MG63 (cell line): ENCODE measurements around the gene WDR54. TPM values are rescaled to one million over a fixed set of nuclear protein-coding genes. Genes with fewer than 3 reads are reported as not detected.
A peak's percentile ranks its signal among the peaks of the same experiment; 100 is the strongest.
"Not testable (repeated sequence)": the region's sequence is repeated elsewhere in the genome, so short reads cannot be mapped to it uniquely, and the experiment has no call there.

Experiments used
- DNase-seq: peaks from one replicate; pipeline ENCODE4 v3.0.0-alpha.2; 2020
- H3K27me3 ChIP-seq: fragments of 250-450 bp; sonication (Bioruptor Pico); 2 replicates; pipeline ENCODE4 v1.5.1; 2020; ENCODE audit warnings: mild to moderate bottlenecking, moderate library complexity
- H3K36me3 ChIP-seq: fragments of 250-450 bp; sonication (Bioruptor Pico); 2 replicates; pipeline ENCODE4 v1.5.1; 2020; ENCODE audit warnings: mild to moderate bottlenecking, moderate library complexity
- H3K4me3 ChIP-seq: fragments of 250-450 bp; sonication (Bioruptor Pico); 2 replicates; pipeline ENCODE4 v1.5.1; 2020; ENCODE audit warnings: mild to moderate bottlenecking, moderate library complexity
- H3K9me3 ChIP-seq: fragments of 250-450 bp; sonication (Bioruptor Pico); 2 replicates; pipeline ENCODE4 v1.5.1; 2020; ENCODE audit warnings: mild to moderate bottlenecking, moderate library complexity
- total RNA-seq: library from RNA; depleted of rRNA; stranded (reverse); fragments of >200 nt; shearing (Covaris generic); gene quantifications from 2 replicates; pipeline ENCODE4 v1.2.3, GENCODE V29; 2014; ENCODE audit warnings: low replicate concordance

Gene WDR54
- total RNA-seq, 1 experiment from 2014 or later = 26.9 TPM

- Histone ChIP-seq H3K27me3 (no peaks in the 10 kb centered on the region), H3K4me3 (peak within 1 kb of the TSS; percentile 72), H3K9me3 (no peaks in the 10 kb centered on the region), H3K36me3 (peaks cover 27% of the 10 kb centered on the region)
- peak; percentile 100 for DNase-seq
Measured at GRCh38 chr2:74458132-74458937, 36.8 kb downstream of the WDR54 start, which contains the start of gene WBP1. Gene WBP1 (plus strand): TSS chr2:74458438. CDS start chr2:74458603, 165 bp downstream.

DNA sequence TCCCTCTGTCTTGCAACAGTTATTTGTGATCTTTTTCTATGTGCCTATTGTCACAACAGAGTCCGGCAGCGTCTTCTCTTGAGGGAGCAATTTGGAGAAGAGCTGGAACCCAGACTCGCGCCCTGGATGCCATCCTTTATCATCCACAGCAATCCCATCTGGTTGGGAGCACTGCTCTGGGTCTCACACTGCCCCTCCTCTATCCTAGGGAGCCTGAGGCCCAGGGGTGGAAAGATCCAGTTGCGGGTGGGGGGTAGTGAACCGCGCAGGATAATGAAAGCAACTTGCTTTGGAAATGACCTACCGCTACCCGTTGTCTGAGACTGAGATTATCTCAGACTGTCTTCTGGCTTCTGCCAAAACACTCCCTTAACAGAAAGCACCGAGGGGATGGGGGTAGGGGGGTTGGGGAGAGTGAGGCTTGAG is 37.4 kb downstream of the WDR54 start:
- Histone ChIP-seq H3K36me3 (peaks cover 27% of the 10 kb centered on the region), H3K4me3 (peak overlapping the region; percentile 72), H3K27me3 (no peaks in the 10 kb centered on the region), H3K9me3 (no peaks in the 10 kb centered on the region)
- no peak for DNase-seq

DNA sequence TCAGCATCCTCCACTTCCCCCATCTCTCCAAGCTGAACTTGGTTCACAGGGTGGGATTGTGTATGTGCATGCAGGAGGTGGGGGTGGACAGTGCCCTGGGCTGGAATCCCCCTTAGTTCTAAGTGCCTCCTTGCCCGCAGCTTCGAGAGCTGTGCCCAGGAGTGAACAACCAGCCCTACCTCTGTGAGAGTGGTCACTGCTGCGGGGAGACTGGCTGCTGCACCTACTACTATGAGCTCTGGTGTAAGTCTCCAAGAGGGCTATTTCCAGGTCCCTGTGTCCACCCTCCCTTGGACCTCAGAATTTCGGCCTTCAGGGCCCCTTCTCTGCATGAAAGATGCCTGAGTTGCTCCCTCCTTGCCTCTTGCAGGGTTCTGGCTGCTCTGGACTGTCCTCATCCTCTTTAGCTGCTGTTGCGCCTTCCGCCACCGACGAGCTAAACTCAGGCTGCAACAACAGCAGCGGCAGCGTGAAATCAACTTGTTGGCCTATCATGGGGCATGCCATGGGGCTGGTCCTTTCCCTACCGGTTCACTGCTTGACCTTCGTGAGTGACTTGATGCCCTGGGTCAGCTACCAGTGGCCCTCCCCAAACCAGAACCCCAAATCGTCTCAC is 38.1 kb downstream of the WDR54 start:
- Histone ChIP-seq H3K36me3 (peaks cover 27% of the 10 kb centered on the region), H3K4me3 (peak overlapping the region; percentile 72; the same call in 1 of the 2 replicates)
- H3K27me3 ChIP-seq, H3K9me3 ChIP-seq, DNase-seq: not testable (repeated sequence)

GRCh38 chr2:74460187-74460586 is 38.7 kb downstream of the WDR54 start:
- H3K4me3 ChIP-seq, H3K9me3 ChIP-seq, DNase-seq, H3K27me3 ChIP-seq: not testable (repeated sequence)
- H3K36me3 ChIP-seq = peaks cover 27% of the 10 kb centered on the region

GRCh38 chr2:74461187-74462053 is 39.9 kb downstream of the WDR54 start:
- H3K4me3 ChIP-seq = no peak overlapping the region
- no peaks in the 10 kb centered on the region for H3K9me3 ChIP-seq
- H3K27me3 ChIP-seq = no peaks in the 10 kb centered on the region
- peaks cover 22% of the 10 kb centered on the region for H3K36me3 ChIP-seq
- DNase-seq = no peak

DNA sequence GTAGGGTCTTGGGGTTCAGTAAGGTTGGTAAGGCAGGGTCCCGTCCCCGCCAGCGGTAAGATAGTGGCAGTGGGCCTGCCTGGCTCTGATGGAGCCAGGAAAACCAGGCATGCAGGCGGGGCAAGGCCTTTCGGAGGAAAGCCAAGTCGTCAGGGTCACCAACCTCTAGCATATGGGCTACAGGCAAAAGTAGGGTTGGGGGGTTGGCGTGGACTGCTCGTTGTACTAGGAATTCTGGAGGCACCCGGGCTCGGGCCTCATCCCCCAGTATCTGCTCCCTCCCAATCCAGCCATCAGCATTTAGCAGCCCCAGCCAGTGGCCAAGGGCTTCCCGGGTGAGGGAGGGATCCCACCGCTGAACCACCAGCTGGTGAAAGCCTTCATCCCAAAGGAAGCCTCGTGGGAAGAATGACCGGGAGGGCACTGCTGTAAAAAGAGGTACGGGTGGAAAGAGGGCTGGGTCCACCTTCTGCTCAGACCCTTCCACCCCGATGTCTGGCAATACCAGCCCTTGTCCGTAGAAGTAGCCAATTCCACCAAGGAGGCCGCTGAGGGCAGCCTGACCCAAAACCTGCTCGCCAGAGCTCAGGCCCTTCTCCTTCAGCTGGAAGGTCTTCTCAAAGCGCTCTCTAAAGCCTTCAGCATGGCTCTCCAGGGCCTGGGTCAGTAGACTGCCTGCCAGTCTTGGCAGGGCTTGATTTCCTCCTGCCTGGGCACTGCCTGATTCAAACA is 40.7 kb downstream of the WDR54 start:
- H3K4me3 ChIP-seq = no peak overlapping the region
- DNase-seq = no peak
- no peaks in the 10 kb centered on the region for H3K9me3 ChIP-seq
- no peaks in the 10 kb centered on the region for H3K27me3 ChIP-seq
- H3K36me3 ChIP-seq = peaks cover 18% of the 10 kb centered on the region

GRCh38 chr2:74462786-74463105 is 41.2 kb downstream of the WDR54 start:
- Histone ChIP-seq H3K36me3 (peaks cover 18% of the 10 kb centered on the region), H3K4me3 (no peak overlapping the region), H3K9me3 (no peaks in the 10 kb centered on the region), H3K27me3 (no peaks in the 10 kb centered on the region)
- DNase-seq = no peak

DNA sequence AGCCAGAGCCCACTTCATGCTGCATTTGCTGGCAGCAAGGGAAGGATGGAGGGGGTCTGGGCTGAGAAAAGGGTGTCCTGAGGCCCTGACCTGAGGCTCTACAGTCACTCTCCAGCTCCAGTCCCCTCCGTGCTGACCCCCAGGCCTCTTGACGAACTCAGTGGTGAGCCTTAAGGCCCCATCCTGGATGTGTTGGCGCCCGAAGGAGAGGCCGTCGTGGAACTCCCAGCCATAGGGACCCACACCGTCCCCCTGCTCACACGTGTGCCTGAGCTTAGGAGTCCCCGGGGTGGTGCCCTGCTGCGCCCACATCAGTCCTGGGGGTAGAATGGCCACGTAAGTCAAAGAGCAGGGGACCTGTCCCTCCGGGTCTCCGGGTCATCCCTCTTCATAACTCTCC is 42.9 kb downstream of the WDR54 start:
- H3K36me3 ChIP-seq = peaks cover 18% of the 10 kb centered on the region
- DNase-seq = no peak
- peak overlapping the region; percentile 97 for H3K4me3 ChIP-seq
- H3K9me3 ChIP-seq = no peaks in the 10 kb centered on the region
- H3K27me3 ChIP-seq = no peaks in the 10 kb centered on the region

DNA sequence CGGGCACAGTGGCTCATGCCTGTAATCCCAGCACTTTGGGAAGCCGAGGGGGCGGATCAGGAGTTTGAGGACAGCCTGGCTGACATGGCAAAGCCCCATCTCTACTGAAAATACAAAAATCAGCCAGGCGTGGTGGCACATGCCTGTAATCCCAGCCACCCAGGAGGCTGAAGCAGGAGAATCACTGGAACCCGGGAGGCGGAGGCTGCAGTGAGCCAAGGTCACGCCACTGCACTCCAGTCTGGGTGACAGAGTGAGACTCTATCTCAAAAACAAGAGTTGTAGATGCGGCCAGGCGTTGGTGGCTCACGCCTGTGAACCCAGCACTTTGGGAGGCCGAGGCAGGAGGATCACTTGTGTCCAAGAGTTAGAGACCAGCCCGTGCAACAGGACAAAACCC is 49.2 kb downstream of the WDR54 start:
- H3K4me3 ChIP-seq, DNase-seq, H3K9me3 ChIP-seq, H3K27me3 ChIP-seq: not testable (repeated sequence)
- peaks cover 12% of the 10 kb centered on the region for H3K36me3 ChIP-seq

DNA sequence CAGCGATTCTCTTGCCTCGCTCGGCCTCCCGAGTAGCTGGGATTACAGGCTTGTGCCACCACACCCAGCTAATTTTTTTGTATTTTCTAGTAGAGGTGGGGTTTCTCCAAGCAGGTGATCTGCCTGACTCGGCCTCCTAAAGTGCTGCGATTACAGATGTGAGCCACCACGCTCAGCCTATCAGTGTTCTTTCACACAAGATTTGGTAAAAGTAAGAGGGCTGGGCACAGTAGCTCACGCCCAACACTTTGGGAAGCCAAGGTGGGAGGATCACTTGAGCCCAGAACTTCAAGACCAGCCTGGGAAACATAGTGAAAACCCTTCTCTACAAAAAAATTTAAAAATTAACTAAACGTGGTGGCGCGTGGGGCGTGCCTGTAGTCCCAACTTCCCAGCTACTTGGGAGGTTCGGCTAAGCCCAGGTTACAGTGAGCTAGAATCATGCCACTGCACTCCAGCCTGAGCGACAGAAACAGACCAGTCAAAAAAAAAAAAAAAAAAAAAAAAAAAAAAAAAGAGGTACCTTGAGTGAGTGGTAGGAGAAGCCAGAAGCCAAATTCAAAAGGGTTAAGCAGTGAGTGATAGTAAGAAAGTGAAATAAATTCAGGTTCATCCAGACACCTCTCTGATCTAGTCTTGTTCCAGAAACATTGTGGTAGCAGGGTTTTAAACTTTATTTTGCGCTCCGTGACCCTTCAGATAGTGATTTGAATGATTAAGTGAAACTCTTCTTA is 50.0 kb downstream of the WDR54 start:
- H3K27me3 ChIP-seq = no peaks in the 10 kb centered on the region
- no peaks in the 10 kb centered on the region for H3K9me3 ChIP-seq
- peak overlapping the region; percentile 70 for H3K4me3 ChIP-seq
- peaks cover 16% of the 10 kb centered on the region for H3K36me3 ChIP-seq
- no peak for DNase-seq

- DNase-seq = peak; percentile 94
- peak within 1 kb of the TSS; percentile 70 for H3K4me3 ChIP-seq
Measured at GRCh38 chr2:74472086-74472944, 50.8 kb downstream of the WDR54 start, which contains the start of gene MRPL53. Gene MRPL53 (minus strand): TSS chr2:74472680. CDS start chr2:74472660, 20 bp downstream.

DNA sequence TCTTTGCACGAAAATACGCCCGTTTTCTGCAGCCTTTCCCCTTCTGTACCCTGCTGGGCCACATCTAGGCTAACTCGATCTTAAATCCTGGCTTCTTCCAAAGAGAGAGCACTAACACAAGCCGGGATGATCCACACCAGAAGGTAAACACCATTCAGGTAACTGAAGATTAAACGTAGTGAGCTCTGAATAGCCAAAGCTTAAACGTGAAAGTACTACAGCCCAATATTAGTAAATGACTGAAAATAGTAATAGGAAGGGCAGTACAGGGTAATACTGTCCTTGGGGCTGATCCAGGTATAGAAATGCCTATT is 51.4 kb downstream of the WDR54 start:
- Histone ChIP-seq H3K27me3 (no peaks in the 10 kb centered on the region), H3K9me3 (no peaks in the 10 kb centered on the region), H3K36me3 (peaks cover 22% of the 10 kb centered on the region), H3K4me3 (peak overlapping the region; percentile 70)
- DNase-seq = no peak

More at GRCh38 chr2:74472086-74472944, 50.8 kb downstream of the WDR54 start, which contains the start of gene MRPL53:
- Histone ChIP-seq H3K36me3 (peaks cover 18% of the 10 kb centered on the region), H3K9me3 (no peaks in the 10 kb centered on the region), H3K27me3 (no peaks in the 10 kb centered on the region)

DNA sequence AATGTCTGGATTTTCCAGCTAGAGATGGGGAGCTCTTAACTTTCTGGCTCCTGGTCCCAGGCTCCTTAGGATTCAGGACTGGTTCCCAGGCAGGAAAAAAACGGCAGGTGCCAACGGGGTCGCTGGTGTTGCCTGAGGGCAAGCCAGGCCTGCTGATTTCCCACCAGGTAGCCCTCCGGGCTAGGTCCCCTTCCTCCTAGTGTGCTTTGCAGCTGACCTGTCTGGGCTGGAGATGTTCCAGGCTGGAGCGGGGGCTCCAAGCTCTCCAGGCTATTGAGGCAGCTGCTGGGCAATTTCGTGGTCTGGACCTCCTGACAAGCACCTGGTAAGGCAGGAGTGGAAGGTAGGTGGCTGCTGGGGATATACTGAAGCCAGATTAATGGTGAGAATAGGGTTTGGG is 53.0 kb downstream of the WDR54 start:
- H3K36me3 ChIP-seq = peaks cover 22% of the 10 kb centered on the region
- no peak for DNase-seq
- no peaks in the 10 kb centered on the region for H3K27me3 ChIP-seq
- no peaks in the 10 kb centered on the region for H3K9me3 ChIP-seq
- H3K4me3 ChIP-seq = no peak overlapping the region

DNA sequence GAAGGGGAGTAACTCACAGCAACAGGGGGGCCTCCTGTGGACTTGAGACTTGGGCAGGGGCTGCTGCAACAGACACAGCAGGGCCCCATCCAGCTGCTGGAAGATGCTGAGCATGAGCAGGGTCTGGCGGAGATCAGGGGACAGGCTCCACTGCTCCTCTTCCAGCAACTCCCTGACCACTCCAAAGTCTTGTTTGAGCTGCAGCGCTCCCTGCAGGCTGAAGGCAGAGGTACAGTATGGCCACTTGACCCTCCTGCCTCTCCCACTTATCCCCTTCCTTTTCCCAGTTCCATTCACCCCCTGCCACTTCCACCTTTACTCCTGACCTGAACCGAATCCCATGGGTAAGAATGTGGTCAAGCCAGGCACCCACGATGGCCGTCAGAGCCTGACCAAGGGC is 53.4 kb downstream of the WDR54 start:
- no peaks in the 10 kb centered on the region for H3K27me3 ChIP-seq
- DNase-seq = no peak

More for the DNA sequence above, 53.4 kb downstream of the WDR54 start:
- no peaks in the 10 kb centered on the region for H3K9me3 ChIP-seq
- H3K36me3 ChIP-seq = peaks cover 25% of the 10 kb centered on the region
- H3K4me3 ChIP-seq = no peak overlapping the region
